Endothelial cell of hepatic sinusoid (primary cell): ENCODE results near the gene SYNJ2.

Experiments used
- in situ Hi-C: cut with HindIII; loops from 2 replicates; pipeline ENCODE4 v1.10.0; 2017; ENCODE audit warnings: low sequenced_read_pairs

SYNJ2 gene

GRCh38 chr6:158104696-158105095 lies 123.0 kb downstream of the SYNJ2 start:
- in situ Hi-C loops = no loop called here

- in situ Hi-C loops = loop anchor here (5.0 kb wide), 1 partner anchor 38 kb away; no protein-coding TSS in a partner anchor
Observed at GRCh38 chr6:158109748-158110147, 128.1 kb downstream of the SYNJ2 start.

GRCh38 chr6:158110986-158111385 lies 129.3 kb downstream of the SYNJ2 start:
- in situ Hi-C loops = loop anchor here (5.0 kb wide), 1 partner anchor 36 kb away; no protein-coding TSS in a partner anchor

GRCh38 chr6:158111987-158112386 lies 130.3 kb downstream of the SYNJ2 start:
- in situ Hi-C loops = loop anchor here (5.0 kb wide), 1 partner anchor 35 kb away; no protein-coding TSS in a partner anchor

- in situ Hi-C loops = loop anchor here (5.0 kb wide), 1 partner anchor 33 kb away; no protein-coding TSS in a partner anchor
Observed at GRCh38 chr6:158113802-158114201, 132.1 kb downstream of the SYNJ2 start.

GRCh38 chr6:158115102-158115501 lies 133.4 kb downstream of the SYNJ2 start:
- in situ Hi-C loops = no loop called here

- in situ Hi-C loops = no loop called here
Observed at GRCh38 chr6:158115508-158115907, 133.8 kb downstream of the SYNJ2 start.

GRCh38 chr6:158118886-158119285 lies 137.2 kb downstream of the SYNJ2 start:
- in situ Hi-C loops = no loop called here

GRCh38 chr6:158121335-158121734 lies 139.7 kb downstream of the SYNJ2 start:
- in situ Hi-C loops = no loop called here

GRCh38 chr6:158122048-158122447 lies 140.4 kb downstream of the SYNJ2 start:
- in situ Hi-C loops = no loop called here

GRCh38 chr6:158124288-158124687 lies 142.6 kb downstream of the SYNJ2 start:
- in situ Hi-C loops = no loop called here

GRCh38 chr6:158125271-158125670 lies 143.6 kb downstream of the SYNJ2 start:
- in situ Hi-C loops = no loop called here

- in situ Hi-C loops = loop anchor here (5.0 kb wide), 1 partner anchor 40 kb away; no protein-coding TSS in a partner anchor
Observed at GRCh38 chr6:158131926-158132325, 150.3 kb downstream of the SYNJ2 start.

- in situ Hi-C loops = no loop called here
Observed at GRCh38 chr6:158142789-158143188, 161.1 kb downstream of the SYNJ2 start.

- in situ Hi-C loops = no loop called here
Observed at GRCh38 chr6:158143700-158144099, 162.0 kb downstream of the SYNJ2 start.
